Activated CD8-positive, alpha-beta memory T cell treated with anti-CD3 and anti-CD28 coated beads, Interleukin-2, amount 50 U/mL, for 48 hours (primary cell): ENCODE measurements around the gene RNF146.
"Not testable (repeated sequence)": the region's sequence is repeated elsewhere in the genome, so short reads cannot be mapped to it uniquely, and the experiment has no call there.

Experiments
- DNase-seq: peaks from one replicate; pipeline ENCODE4 v3.0.0-alpha.2; 2020

The RNF146 gene

GRCh38 chr6:127266178-127266891 lies at the start of gene RNF146:
Gene RNF146 (plus strand): TSS chr6:127266864. CDS start chr6:127280339, 13,475 bp downstream.
- DNase-seq, result no peak

- no peak for DNase-seq
Measured at GRCh38 chr6:127219869-127220268, 46.8 kb upstream of the RNF146 start.

GRCh38 chr6:127221201-127221600 lies 45.5 kb upstream of the RNF146 start:
- DNase-seq, result no peak

DNA sequence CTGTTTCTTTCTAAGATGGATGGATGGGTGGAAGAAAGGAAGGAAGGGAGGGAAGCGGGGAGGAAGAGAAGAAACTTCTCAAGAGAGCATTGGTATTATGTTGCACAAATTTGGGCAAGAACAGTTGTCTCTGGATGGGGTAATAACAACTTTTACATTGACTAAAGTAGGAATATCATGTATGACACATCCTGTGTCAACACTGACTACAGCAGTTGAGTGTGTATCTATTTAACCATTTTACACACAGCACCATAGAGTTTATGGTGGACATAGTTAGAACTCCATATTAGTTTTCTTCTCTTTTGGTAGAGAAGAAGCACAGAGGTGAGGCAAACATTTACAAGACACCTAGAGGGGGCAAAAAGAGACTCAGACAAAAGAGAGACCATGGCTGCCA lies 44.2 kb upstream of the RNF146 start:
- DNase-seq, result no peak

- DNase-seq, result no peak
Measured at GRCh38 chr6:127225497-127225896, 41.2 kb upstream of the RNF146 start.

DNA sequence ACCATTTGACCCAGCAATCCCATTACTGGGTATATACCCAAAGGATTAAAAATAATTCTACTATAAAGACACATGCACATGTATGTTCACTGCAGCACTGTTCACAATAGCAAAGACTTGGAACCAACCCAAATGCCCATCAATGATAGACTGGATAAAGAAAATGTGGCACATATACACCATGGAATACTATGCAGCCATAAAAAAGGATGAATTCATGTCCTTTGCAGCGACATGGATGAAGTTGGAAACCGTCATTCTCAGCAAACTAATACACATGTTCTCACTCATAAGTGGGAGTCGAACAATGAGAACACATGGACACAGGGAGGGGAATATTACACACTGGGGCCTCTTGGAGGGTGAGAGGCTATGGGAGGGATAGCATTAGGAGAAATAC lies 32.8 kb upstream of the RNF146 start:
- DNase-seq, result not testable (repeated sequence)

DNA sequence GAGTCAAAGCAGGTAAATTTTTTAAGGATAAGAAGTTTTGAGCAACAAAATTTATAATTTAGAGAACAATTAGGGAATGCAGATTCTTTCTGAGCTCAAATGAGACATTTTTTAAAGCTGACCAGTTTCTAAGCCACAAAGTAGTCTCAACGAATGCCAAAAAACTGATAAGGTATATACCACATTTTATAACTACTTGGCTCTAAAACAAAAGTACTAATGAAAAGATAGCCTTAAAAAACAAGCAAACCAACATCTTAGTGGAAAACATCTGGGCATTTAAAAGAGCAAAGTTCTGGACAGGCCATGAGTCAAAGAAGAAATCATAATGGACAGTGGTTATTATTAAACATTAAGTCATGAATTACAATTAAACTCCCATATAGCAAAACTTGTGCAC lies 23.2 kb upstream of the RNF146 start:
- DNase-seq, result no peak

- DNase-seq, result no peak
Measured at GRCh38 chr6:127247114-127248096, 19.3 kb upstream of the RNF146 start.

DNA sequence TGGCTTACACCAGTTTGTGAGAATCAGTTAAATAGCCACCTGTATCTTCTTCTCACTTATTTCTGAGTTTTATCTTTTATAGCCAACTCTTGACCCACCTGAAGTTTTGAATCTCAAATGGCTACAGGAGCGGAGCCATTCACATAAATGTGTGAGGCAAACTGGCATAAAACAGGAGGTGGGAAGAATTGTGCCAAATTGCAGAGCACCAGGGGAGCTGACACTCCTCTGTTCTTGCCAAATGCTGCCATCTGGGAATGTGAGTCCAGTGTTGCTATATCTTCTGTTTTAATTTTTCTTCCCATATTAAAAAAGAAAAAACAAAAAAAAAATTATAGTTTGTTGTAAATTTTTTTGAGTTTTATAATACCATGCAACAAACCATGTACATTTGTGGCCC lies 17.0 kb upstream of the RNF146 start:
- DNase-seq, result no peak

GRCh38 chr6:127255286-127255685 lies 11.4 kb upstream of the RNF146 start:
- DNase-seq, result no peak

DNA sequence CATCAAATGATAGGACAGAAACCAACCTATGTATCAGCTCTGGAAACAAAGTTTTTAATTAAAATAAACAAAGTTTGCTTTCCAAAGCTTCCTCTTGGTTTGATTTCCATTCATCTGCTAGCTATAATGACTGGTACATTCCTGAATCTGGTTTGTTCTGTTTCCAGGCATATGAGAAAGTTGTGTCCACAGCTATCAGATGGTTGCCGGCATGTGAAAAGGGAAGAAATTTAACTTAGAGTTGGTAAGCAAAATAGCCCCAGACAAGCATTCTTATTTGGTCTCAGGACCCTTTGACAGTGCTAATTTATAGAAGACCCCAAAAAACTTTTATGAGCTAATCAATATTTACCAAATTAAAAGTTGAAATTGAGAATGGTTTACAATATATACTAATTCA lies 3.8 kb upstream of the RNF146 start:
- DNase-seq, result no peak

DNA sequence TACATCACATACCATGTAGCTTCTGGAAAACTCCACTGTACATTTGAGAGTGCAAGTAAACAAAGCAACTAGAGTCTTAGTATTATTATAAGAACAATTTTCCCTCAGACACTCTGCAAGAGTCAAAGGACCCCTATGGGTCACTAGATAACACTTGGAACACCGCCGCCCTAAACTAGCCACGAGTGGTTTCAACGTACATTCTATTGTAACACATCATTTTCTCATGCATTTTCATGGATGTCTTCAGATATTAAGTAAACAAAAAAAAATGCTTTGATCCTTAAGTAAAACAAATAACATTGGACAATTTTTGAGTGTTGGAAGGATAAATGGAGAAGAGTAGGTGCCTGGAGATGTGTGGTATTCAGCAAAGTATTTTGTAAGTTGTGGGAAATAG lies 3.2 kb upstream of the RNF146 start:
- no peak for DNase-seq

DNA sequence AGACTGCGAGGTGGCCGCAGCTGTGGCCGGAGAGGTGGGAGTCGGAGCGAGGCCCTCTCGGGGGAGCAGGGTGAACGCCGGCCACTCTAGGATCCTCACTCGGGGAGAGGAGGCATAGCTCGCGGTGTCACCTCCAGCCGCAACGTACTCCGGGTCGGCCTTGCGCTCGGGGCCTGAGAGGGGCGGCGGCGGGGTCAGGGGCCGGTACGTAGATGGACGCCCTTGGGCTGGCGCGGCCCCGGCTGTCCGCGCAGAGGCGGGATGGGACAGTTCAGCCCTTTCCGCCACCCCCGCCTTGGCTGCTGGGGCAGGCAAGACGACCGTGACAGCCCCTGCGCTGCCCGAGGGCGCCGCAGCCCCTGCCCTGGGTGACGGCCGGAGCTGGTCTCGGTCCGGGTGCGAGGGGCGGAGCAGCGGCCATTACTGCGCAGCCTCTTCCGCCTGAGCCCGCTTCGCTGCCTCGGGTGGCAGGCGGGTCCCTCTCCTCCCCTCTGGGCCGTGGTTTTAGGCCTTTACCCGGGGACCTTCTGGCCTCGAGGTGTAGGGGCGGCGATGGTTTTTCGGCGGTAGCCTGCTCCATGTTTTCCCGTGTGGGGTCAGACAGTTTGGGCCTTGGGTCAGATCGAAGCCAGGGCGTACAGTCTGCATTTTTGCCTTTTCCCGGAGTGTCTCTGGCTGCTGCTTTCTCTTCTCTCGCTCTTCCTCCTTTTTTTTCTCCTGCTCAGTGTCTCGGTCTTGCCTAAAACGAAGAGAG lies 405 bp downstream of the RNF146 start:
- DNase-seq, result peak; percentile 87

GRCh38 chr6:127267646-127268625 lies 1.3 kb downstream of the RNF146 start:
- DNase-seq, result no peak

- DNase-seq, result no peak
Measured at GRCh38 chr6:127272576-127272975, 5.9 kb downstream of the RNF146 start.

DNA sequence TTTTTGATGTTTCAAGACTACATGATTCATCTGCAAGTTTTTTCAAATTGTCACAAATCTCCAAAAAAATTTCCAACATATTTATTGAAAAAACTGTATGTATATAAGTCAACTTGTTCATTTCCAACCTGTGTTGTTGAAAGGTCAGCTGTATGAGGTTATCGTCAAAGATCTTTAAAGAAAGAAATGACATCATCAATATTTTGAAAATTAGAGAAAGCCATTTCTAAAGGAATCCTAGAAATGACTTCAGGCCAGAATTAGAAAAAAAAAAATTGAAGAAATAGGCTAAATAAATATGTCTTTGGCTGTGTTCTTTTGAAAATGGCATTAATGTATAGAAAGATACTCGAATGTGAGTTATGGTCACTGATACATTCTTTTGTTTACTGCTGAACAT lies 6.8 kb downstream of the RNF146 start:
- DNase-seq, result no peak

DNA sequence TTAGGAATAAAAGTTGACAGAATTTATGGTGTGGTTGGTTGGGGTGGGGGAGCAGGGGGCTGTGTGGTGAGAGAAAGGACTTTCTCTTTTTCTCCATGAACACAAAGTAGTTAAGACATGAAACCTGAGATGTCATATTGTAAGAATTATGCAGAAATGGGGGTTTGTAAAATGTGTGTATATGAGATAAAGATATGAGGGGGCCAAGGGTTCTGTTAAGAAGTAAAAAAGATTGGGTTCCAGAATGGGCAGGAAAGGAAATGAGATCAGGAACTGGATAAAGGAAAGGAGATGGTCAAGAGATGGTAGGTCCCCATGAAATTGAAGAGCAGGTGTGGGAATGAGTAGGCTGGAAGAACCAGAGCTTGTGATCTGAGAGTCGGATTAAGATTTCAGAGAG lies 9.7 kb downstream of the RNF146 start:
- no peak for DNase-seq

DNA sequence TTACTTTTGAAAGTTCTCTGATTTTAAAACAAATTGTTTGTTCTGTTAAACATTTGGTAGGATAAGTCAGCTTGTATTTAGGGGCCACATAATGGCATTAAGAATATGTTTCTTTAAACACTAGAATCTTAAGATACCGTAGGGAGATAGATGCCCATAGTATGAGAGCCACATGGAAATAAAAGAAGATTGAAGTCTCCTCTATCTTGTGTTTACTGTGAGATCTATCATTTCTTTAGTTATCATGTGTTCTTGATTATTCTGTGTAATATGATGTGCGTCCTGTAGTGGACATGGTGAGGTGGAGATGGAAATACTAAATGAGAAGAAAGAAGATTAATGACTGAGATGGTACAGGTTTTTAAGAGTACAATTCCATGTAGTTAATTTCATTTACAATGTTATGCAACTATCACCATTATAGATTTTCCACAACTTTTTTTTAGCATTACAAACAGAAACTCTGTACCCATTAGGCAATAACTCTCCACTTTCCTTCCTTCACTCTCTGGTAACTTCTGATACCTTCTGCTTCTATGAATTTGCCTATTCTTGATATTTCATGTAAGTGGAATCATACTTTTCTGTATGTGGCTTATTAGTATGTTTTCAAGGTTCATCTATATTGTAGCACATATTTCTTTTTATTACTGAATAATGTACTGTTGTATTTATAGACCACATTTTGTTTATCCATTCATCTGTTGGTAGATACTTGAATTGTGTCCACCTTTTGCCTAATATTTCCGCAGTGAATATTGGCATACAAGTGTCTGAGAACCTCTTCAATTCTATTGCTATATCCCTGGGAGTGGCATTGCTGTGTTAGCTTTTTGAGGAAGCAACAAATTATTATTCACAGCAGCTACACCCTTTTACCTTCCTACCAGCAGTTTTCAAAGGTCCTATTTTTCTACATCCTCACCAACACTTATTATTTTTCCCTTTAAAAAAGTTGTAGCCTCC lies 11.5 kb downstream of the RNF146 start:
- DNase-seq, result no peak

DNA sequence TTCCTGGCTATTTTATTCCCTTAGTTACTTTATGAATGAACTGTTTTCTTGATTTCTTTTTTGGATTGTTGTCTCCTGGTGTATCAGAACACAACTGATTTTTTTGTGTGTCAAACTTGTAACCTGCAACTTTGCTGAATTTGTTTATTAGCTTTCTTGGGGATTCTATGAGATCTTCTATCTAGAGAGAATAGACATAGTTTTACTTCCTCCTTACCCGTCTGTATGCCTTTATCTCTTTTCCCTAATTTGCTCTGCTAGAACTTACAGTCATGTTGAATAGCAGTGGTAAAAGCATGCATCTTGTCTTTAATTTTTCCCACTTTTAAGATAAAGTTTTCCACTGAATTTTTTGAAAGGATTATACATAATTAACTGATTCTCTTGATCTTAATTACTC lies 13.2 kb downstream of the RNF146 start:
- no peak for DNase-seq

- DNase-seq, result no peak
Measured at GRCh38 chr6:127282184-127282583, 15.5 kb downstream of the RNF146 start.

GRCh38 chr6:127288705-127289104 lies 22.0 kb downstream of the RNF146 start:
- DNase-seq, result no peak
